Activated naive CD4-positive, alpha-beta T cell treated with anti-CD3 and anti-CD28 coated beads, Interleukin-2, amount 50 U/mL, for 72 hours (primary cell): ENCODE measurements around the gene DDX43. TPM values are rescaled to one million over a fixed set of nuclear protein-coding genes. Genes with fewer than 3 reads are reported as not detected.
"Not testable (repeated sequence)": the region's sequence is repeated elsewhere in the genome, so short reads cannot be mapped to it uniquely, and the experiment has no call there.

Experiments
- ATAC-seq, 2 donors: fragments of 150-1000 bp; cut with Tn5 transposase; 2 replicates each; pipeline ENCODE4 v1.10.0; 2021; ENCODE audit warnings: mild to moderate bottlenecking in 2 of 2, moderate library complexity in 2 of 2
- DNase-seq, 2 donors: peaks; one replicate each; pipeline ENCODE4 v3.0.0; 2021 to 2022; ENCODE audit warnings: low spot score in 2 of 2
- H3K27ac Mint-ChIP-seq, 2 donors: one replicate each; pipeline ENCODE4 v1.8.0; 2022; ENCODE audit warnings: mild to moderate bottlenecking in 2 of 2, mixed read lengths in 2 of 2
- H3K36me3 Mint-ChIP-seq, 2 donors: one replicate each; pipeline ENCODE4 v1.8.0; 2022; ENCODE audit warnings: mixed read lengths in 2 of 2
- H3K9me3 Mint-ChIP-seq, 2 donors: one replicate each; pipeline ENCODE4 v1.8.0; 2022; ENCODE audit warnings: mixed read lengths in 2 of 2
- total RNA-seq, 2 donors: library from RNA; stranded (reverse); gene quantifications; one replicate each; pipeline ENCODE4 v1.2.3, GENCODE V29; 2022

DDX43 gene
- total RNA-seq, 2 donors from 2014 or later = 0.09 to 0.58 TPM

DNA sequence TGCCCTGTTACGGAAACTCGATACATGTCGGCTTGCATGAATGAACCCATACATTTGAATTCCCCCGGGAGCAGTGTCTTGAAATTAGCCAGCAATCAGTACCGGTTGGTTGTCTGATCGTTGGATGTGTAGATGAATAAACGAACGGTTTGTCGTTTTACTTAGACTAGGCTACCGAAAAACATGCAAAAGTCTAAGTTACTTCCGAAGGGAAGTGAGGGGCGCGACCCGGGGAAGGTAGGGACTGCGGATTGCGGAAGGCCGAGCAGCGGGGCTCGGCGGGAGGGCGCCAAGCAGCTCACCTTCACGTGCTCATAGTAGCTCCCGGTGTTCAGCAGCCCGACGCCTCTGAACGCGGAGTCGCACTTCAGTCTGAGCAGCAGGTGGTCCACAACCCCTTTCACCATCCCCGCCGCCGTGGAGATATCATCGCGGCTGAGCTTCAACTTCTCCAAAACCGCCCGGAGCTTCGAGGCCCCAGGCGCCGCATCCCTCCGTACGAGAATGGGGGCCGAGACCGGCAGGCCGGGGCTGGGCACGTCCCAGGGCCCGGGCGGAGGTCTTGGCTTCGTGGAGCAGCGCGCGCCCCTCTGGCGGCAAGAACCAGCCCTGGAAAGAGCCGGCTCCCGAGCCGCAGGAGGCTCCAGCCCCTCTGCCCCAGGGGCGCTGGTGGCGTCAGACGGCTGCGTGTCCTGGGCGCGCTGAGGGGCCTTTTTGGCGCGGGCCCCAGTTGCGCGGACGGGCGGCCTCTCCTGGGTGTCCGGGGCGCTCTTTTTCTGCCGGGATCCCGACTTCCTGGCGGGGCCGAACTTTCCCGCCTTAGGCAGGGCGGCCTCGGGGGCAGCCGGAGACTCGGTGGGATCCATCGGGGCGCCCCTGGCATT, 56.8 kb downstream of the DDX43 start:
- H3K27ac Mint-ChIP-seq = peak overlapping the region; percentile 89 to 97

DNA sequence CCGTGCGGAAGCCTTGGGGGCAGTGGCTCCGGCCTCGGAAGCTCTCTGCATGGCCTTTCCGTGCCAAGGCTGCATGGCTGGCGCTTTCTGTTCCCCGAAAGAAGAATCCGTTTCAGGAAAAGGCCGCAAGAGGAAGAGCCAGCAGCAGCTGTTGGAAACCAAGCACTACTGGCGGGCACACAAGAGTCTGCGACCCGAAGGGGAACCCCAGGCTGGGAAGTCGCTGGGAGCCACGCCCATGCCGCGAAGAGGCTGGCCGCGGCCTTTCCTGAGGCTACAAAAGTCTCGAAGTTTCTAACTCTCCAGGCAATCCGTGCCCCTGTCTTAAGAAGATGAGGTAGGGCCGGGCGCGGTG, 57.5 kb downstream of the DDX43 start, which contains the start of gene CGAS:
Gene CGAS, minus strand, starts transcription at position 191 of the 355 bp plus-strand sequence. Its CDS starts 116 bp downstream, at position 75.
- peak; percentile 78 to 89 for ATAC-seq
- H3K36me3 Mint-ChIP-seq = peaks cover 25 to 28% of the 10 kb centered on the region in 2 donors
- DNase-seq = peak; percentile 74 to 85
- no peaks in the 10 kb centered on the region for H3K9me3 Mint-ChIP-seq
- peak within 1 kb of the TSS; percentile 89 to 97 for H3K27ac Mint-ChIP-seq

More for the DNA sequence above, 56.8 kb downstream of the DDX43 start:
- peak in 1 of 2 donors; percentile 52 for DNase-seq
- peak; percentile 66 to 68 for ATAC-seq
- H3K36me3 Mint-ChIP-seq = peaks cover 25 to 28% of the 10 kb centered on the region in 2 donors
- H3K9me3 Mint-ChIP-seq = no peaks in the 10 kb centered on the region

DNA sequence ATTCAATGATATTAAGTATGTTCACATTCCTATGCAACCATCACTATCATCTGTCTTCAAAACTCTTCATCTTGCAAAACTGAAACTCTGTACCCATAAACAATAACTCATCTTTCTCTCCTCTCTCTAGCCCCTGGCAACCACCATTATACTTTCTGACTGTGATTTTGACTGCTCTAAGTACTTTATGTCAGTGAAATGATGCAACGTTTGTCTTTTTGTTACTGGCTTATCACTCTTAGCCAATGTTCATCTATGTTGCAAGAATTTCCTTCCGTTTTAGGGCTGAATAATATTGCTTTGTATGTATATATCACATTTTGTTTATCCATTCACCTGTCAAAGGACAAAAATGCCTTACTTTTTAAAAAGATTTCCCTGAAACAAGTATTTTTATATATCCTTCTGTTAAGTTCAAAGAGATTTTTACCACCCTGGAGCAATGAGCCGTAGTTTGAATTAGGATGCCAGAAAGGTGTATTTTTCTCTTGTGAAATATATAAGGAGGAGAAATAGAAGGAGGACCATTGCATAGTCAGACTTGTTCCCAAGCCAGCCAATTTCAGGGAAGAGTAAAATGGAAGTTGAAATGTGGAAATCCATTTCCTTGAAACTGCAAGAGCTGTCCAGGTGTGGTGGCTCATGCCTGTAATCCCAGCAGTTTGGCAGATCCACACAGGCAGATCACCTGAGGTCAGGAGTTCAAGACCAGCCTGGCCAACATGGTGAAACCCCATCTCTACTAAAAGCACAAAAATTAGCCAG, 61.4 kb downstream of the DDX43 start:
- peak; percentile 8 to 64 for ATAC-seq
- no peak overlapping the region for H3K27ac Mint-ChIP-seq
- H3K36me3 Mint-ChIP-seq = peaks cover 2% of the 10 kb centered on the region in 2 donors
- no peaks in the 10 kb centered on the region for H3K9me3 Mint-ChIP-seq
- no peak for DNase-seq

DNA sequence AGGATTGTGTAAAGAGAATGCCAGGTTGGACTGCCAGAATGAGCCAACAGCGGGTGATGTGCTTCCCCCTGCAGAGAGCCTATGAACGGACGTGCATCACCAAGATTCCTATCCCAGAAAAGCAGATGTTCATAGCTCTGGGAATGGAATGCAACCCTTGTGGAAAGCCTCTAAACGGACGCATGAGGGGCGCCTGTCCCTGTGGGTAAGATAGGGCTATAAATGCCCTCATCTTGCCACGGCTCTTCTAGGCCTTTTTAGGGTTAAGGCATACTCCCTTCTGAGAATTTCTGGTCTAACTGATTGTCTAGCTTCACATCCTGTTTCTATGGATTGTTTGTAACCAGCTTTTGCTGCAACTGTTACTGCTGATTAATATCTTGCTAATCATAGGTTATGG, 64.8 kb downstream of the DDX43 start:
- DNase-seq, ATAC-seq, H3K9me3 Mint-ChIP-seq: not testable (repeated sequence)
- peak overlapping the region in 1 of 2 donors; percentile 93 for H3K27ac Mint-ChIP-seq
- H3K36me3 Mint-ChIP-seq = peaks cover 9 to 15% of the 10 kb centered on the region in 2 donors

DNA sequence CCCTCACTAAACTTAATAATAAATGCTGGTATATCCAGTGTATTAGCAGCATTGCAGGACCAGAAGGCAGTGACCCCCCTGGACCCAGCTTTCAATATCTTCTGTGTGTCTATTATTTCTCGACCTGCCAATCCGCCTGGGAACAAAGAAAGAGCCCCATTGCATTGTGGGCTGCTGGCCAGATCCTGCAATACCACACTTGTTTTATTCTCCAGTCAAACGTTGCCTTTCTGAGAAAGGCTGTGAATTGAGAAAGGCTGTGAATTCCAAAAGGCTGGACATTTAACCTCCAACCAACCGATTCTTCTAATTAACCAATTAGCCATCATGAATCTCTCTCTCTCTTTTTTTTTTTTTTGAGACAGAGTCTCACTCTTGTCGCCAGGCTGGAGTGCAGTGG, 65.4 kb downstream of the DDX43 start:
- DNase-seq (no peak), ATAC-seq (no peak)
- Mint-ChIP-seq H3K27ac (peak overlapping the region; percentile 93 to 94), H3K9me3 (no peaks in the 10 kb centered on the region), H3K36me3 (peaks cover 9 to 15% of the 10 kb centered on the region in 2 donors)

DNA sequence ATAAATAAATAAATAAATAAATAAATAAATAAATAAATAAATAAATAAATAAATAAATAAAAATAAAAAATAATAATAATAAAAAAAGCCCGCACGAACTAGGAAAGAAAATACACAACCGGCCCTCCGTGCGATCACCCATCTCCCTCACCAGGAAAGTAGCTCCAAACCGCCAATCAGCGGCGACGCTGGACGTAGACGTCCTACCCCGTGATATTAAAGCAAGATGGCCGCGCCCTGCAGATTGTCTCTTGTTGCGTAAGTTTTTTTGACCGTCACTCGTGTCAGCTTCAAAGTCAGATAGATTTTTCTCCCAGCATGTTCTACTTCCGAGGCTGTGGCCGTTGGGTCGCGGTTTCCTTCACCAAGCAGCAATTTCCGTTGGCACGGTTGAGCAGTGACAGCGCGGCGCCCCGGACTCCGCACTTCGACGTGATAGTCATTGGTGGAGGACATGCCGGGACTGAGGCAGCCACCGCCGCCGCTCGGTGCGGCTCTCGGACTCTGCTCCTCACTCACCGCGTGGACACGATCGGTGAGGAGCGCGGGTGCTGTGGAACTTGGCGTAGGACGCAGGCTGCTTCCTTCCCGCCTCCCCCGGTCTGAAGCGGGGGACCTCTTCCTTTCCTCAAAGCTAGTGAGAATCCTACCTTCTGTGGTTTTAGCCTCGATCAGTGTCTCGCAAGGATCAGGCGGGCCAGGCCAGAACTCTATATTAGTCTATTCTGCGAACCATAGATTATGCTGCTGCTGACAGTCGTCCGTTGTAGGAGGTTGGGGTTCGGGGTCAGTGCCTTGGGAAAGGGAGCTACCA, 67.1 kb downstream of the DDX43 start, which contains the start of gene MTO1:
Gene MTO1, plus strand, starts transcription at position 201 of the 814 bp plus-strand sequence. Its CDS starts 118 bp downstream, at position 319.
- peak within 1 kb of the TSS; percentile 93 to 99 for H3K27ac Mint-ChIP-seq
- H3K9me3 Mint-ChIP-seq = no peaks in the 10 kb centered on the region
- DNase-seq = peak; percentile 74 to 85
- peak; percentile 91 to 93 for ATAC-seq
- peaks cover 9 to 15% of the 10 kb centered on the region in 2 donors for H3K36me3 Mint-ChIP-seq

Other genes with a start within 250 kb of the DDX43 start
- gene KHDC1L, start 169.3 kb upstream of the DDX43 start, total RNA-seq = not detected
- gene KHDC1, start 131.6 kb upstream of the DDX43 start, total RNA-seq = 1 to 10 TPM; 2.3 to 4.0 TPM
- gene DPPA5, start 40.6 kb upstream of the DDX43 start, total RNA-seq = not detected
- under 1 TPM in 1 of 2 donors, not detected in 1; 0.23 TPM for gene KHDC3L, start 32.2 kb upstream of the DDX43 start, total RNA-seq
- under 1 TPM in 1 of 2 donors, not detected in 1; 0.48 TPM for gene OOEP, start 24.9 kb upstream of the DDX43 start, total RNA-seq
- 10 to 100 TPM; 22.1 to 34.6 TPM for gene CGAS, start 57.5 kb downstream of the DDX43 start, total RNA-seq
- gene MTO1, start 66.9 kb downstream of the DDX43 start, total RNA-seq = 10 to 100 TPM; 40.9 to 66.3 TPM
- gene EEF1A1, start 126.2 kb downstream of the DDX43 start, total RNA-seq = over 10,000 TPM; 10,985 to 16,838 TPM